ENCODE data around the gene FBXL19. TPM values are rescaled to one million over a fixed set of nuclear protein-coding genes. Genes with fewer than 3 reads are reported as not detected.

Gene FBXL19
- total and polyA plus RNA-seq, 9 of the 15 experiments (the other 6 are each of a cell fraction or from before 2014, with no cell fraction given), result 0.13 to 48.0 (median 13.5) TPM; not detected in 1

DNA sequence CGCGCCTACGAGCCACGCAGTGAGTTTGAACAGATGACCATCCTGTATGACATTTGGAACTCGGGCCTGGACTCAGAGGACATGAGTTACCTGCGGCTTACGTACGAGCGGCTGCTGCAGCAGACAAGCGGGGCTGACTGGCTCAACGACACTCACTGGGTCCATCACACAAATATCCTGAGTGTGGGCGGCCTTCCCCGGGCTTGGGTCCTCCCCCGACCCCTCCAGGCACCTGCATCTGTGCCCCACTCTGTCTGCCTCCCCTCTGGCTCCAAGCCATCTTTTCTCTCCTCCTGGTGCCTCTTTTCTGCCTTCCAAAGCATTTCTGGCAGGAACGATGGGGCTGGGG lies 56.6 kb downstream of the FBXL19 start:
- TF ChIP-seq MYNN (IDR thresholded peaks at IDR 0.05), result peak; percentile 10; the same call in 1 of the 2 replicates
- TF ChIP-seq MYNN (CRISPR knock-in tag; IDR thresholded peaks at IDR 0.05), result no peak
- TF ChIP-seq, protein P1, sequence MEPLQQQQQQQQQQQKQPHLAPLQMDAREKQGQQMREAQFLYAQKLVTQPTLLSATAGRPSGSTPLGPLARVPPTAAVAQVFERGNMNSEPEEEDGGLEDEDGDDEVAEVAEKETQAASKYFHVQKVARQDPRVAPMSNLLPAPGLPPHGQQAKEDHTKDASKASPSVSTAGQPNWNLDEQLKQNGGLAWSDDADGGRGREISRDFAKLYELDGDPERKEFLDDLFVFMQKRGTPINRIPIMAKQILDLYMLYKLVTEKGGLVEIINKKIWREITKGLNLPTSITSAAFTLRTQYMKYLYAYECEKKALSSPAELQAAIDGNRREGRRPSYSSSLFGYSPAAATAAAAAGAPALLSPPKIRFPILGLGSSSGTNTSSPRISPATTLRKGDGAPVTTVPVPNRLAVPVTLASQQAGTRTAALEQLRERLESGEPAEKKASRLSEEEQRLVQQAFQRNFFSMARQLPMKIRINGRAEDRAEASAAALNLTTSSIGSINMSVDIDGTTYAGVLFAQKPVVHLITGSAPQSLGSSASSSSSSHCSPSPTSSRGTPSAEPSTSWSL (CRISPR knock-in tag; IDR thresholded peaks at IDR 0.05; ENCODE audit: borderline replicate concordance), result no peak
- TF ChIP-seq ZNF668 (CRISPR knock-in tag; IDR thresholded peaks at IDR 0.05), result no peak
- no peak for TF ChIP-seq BRD4 (IDR thresholded peaks at IDR 0.05)
- no peak for TF ChIP-seq CHD4 (IDR thresholded peaks at IDR 0.05; ENCODE audit: insufficient read depth, insufficient replicate concordance, low read depth, low read length, poor library complexity, severe bottlenecking)
- TF ChIP-seq ARHGAP35 (IDR thresholded peaks at IDR 0.05; ENCODE audit: partially characterized antibody), result no peak
- TF ChIP-seq, protein P2, sequence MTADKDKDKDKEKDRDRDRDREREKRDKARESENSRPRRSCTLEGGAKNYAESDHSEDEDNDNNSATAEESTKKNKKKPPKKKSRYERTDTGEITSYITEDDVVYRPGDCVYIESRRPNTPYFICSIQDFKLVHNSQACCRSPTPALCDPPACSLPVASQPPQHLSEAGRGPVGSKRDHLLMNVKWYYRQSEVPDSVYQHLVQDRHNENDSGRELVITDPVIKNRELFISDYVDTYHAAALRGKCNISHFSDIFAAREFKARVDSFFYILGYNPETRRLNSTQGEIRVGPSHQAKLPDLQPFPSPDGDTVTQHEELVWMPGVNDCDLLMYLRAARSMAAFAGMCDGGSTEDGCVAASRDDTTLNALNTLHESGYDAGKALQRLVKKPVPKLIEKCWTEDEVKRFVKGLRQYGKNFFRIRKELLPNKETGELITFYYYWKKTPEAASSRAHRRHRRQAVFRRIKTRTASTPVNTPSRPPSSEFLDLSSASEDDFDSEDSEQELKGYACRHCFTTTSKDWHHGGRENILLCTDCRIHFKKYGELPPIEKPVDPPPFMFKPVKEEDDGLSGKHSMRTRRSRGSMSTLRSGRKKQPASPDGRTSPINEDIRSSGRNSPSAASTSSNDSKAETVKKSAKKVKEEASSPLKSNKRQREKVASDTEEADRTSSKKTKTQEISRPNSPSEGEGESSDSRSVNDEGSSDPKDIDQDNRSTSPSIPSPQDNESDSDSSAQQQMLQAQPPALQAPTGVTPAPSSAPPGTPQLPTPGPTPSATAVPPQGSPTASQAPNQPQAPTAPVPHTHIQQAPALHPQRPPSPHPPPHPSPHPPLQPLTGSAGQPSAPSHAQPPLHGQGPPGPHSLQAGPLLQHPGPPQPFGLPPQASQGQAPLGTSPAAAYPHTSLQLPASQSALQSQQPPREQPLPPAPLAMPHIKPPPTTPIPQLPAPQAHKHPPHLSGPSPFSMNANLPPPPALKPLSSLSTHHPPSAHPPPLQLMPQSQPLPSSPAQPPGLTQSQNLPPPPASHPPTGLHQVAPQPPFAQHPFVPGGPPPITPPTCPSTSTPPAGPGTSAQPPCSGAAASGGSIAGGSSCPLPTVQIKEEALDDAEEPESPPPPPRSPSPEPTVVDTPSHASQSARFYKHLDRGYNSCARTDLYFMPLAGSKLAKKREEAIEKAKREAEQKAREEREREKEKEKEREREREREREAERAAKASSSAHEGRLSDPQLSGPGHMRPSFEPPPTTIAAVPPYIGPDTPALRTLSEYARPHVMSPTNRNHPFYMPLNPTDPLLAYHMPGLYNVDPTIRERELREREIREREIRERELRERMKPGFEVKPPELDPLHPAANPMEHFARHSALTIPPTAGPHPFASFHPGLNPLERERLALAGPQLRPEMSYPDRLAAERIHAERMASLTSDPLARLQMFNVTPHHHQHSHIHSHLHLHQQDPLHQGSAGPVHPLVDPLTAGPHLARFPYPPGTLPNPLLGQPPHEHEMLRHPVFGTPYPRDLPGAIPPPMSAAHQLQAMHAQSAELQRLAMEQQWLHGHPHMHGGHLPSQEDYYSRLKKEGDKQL (CRISPR knock-in tag; IDR thresholded peaks at IDR 0.05; ENCODE audit: borderline replicate concordance), result no peak
- TF ChIP-seq KLF13 (tag; IDR thresholded peaks at IDR 0.05; ENCODE audit: borderline replicate concordance, low read depth), result no peak
- peaks cover 2% of the 10 kb centered on the region for H3K9me1 ChIP-seq (ENCODE audit: control insufficient read depth, insufficient read depth, low read length)
- 79% methylated on average over 14 of the region's 15 CpGs for WGBS (ENCODE audit: insufficient coverage, low coverage, missing lambda C conversion rate)
- ChIA-PET POLR2A (no interaction called here), CTCF (ENCODE audit: low intra/inter-chr PET ratio) (no interaction called here)
- in situ Hi-C loops (cut with MboI), result loop anchor here (10.0 to 25.0 kb wide), 2 partner anchors 315 to 457 kb away; partner anchors contain the start of genes COX6A2 and ZNF843
- H3K4me3 ChIP-seq, result no peak overlapping the region
- peaks cover 5% of the 10 kb centered on the region for H4K20me1 ChIP-seq (replicated peaks; ENCODE audit: control insufficient read depth, insufficient read depth, low read length)
- ATAC-seq (no peak), FAIRE-seq (no peak), DNase-seq (ENCODE audit: extremely low read depth in 1 of 4, low spot score in 3 of 4) (no peak)
- H2AFZ ChIP-seq (ENCODE audit: low read depth, low read length), result no peak overlapping the region
- no peak overlapping the region; a peak in 1 of 4 replicates for H3K9ac ChIP-seq (ENCODE audit: insufficient read depth in 1 of 2, low read depth in 2 of 2, low read length in 2 of 2)
- no peak overlapping the region for H3K27ac ChIP-seq (ENCODE audit: extremely low read depth, low read depth, low read length)
- intact Hi-C loops (cut with micrococcal nuclease), result loop anchor here (10.0 kb wide), 2 partner anchors 165 to 315 kb away; no protein-coding TSS in a partner anchor
- no peaks in the 10 kb centered on the region for H3K27me3 ChIP-seq (ENCODE audit: control insufficient read depth in 2 of 2, insufficient read depth in 2 of 2, low read length in 2 of 2)
- H3K79me2 ChIP-seq (ENCODE audit: control insufficient read depth, insufficient read depth, low read length), result 0 out of 3 replicates have a peak, but pooled peaks cover 4% of the 10 kb centered on the region
- no peaks in the 10 kb centered on the region for H3K9me3 ChIP-seq (replicated peaks; ENCODE audit: control insufficient read depth, insufficient read depth, low read depth, low read length)
- peaks cover 0 to 42% of the 10 kb centered on the region in 2 experiments; a peak in 2 of 5 replicates for H3K4me1 ChIP-seq (replicated peaks in 1 of 2; ENCODE audit: control insufficient read depth in 2 of 2, insufficient read depth in 2 of 2, low read length in 2 of 2)
- BruUV-seq (replicated peaks), result no TSS peak
- H3K36me3 ChIP-seq (ENCODE audit: control insufficient read depth, insufficient read depth, low read length), result peaks cover 91% of the 10 kb centered on the region; the same call in 2 of the 3 replicates
- no peak overlapping the region for H3K4me2 ChIP-seq (ENCODE audit: insufficient read depth, low read length)

Data from K562 (cell line).